Right lobe of liver (tissue), 4 donors: ENCODE results near the gene EPHA3.

Source experiments
- POLR2A ChIP-seq: fragments of 450-650 bp; IDR thresholded peaks from one replicate; pipeline ENCODE4 v1.6.1; 2017; ENCODE audit warnings: antibody characterized with exemption, mild to moderate bottlenecking
- TF ChIP-seq, protein P1 (sequence below), 4 donors: fragments of 200-600 bp in 3 of 4; fragments of 450-650 bp in 1 of 4; IDR thresholded peaks; one replicate each; pipeline versions ENCODE4 v1.5.1 to v1.8.0; 2016 to 2022; ENCODE audit warnings: antibody characterized with exemption in 4 of 4, mild to moderate bottlenecking in 2 of 4
- donor health status: DM: no; HTN: no; CAD: no.
- donor health status: DM: no; HTN: no; CAD: no.
- donor health status: DM: no; HTN: yes; CAD: no.

- TF ChIP-seq POLR2A = no peak
- TF ChIP-seq, protein P1, sequence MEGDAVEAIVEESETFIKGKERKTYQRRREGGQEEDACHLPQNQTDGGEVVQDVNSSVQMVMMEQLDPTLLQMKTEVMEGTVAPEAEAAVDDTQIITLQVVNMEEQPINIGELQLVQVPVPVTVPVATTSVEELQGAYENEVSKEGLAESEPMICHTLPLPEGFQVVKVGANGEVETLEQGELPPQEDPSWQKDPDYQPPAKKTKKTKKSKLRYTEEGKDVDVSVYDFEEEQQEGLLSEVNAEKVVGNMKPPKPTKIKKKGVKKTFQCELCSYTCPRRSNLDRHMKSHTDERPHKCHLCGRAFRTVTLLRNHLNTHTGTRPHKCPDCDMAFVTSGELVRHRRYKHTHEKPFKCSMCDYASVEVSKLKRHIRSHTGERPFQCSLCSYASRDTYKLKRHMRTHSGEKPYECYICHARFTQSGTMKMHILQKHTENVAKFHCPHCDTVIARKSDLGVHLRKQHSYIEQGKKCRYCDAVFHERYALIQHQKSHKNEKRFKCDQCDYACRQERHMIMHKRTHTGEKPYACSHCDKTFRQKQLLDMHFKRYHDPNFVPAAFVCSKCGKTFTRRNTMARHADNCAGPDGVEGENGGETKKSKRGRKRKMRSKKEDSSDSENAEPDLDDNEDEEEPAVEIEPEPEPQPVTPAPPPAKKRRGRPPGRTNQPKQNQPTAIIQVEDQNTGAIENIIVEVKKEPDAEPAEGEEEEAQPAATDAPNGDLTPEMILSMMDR (IDR thresholded peaks at IDR 0.05) = no peak
Observed at GRCh38 chr3:89306540-89306939, 199.1 kb downstream of the EPHA3 start.
